GM21515 (cell line): Measurements from ENCODE around the gene USH1C.

Source experiments
- ATAC-seq: cut with Tn5 transposase; IDR thresholded peaks from one replicate; pipeline ENCODE4 v1.9.1; 2021; ENCODE audit not compliant: unreplicated experiment

Gene USH1C

DNA sequence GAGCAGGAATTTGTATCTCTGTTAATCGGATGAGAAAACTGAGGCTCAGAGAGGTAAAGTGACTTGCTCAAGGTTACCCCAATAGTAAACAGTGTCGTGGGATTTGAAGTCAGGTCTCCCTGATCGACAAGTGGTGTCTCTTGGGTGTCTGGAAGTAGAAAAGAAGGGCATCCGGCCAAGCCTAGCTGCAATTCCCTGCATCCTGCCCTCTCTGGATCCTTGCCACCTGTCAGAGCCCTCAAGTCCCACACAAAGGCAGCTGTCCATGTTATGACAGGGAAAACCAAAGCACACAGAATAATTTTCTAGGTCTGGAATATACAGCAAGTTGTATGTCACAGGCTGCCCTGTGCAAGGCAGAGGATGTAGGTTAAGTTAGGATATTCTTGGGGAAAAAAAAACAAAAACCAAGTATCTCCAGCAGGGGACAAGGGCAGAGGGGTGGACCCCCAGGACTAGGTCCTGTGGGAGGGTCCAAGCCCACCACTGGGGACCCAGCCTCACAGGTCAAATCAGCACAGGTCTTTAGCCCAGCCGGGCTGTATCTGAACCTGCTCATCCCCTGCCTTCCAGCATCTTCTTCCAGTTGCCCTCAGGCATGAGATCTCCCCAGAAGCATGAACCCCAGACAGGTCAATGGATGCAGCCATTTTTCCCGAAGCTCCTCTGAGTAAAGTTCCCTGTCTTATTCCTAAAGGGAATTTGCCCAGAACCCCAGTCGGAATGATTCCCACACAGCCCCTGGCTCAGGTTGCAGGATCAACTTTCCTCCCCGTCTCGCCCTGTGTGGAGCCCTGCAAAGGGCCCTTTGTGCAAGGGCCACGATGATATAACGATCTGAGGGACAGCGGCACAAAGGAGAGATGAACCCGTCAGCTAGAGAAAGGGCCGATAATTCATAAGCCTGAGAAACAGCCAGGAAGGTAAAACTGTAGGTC lies 15.0 kb downstream of the USH1C start:
- no peak for ATAC-seq

DNA sequence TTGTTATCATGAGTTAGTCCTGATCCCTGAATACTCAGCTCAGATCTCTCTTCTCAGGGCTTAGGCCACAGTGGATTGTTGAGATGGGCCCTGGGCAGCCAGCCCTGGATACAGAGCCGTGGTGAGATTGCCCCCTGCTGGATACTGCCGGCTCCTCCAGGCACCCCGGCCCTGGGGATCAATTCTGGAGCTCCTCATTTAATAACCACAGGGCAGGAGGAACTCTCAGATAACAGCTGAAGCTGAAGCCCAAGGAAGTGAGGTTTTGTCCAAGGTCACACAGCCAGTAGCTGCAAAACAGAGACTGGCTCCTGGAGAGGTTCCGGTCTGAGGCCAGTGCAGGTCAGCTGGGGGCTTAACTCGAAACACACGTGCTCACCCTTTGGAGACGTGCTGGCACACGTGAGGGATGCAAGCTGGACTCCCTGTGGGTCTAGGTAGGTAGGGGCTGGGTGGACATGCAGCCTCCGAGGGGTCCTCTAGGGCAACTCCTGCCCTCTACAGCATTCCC lies 16.0 kb downstream of the USH1C start:
- ATAC-seq, result peak; percentile 59

DNA sequence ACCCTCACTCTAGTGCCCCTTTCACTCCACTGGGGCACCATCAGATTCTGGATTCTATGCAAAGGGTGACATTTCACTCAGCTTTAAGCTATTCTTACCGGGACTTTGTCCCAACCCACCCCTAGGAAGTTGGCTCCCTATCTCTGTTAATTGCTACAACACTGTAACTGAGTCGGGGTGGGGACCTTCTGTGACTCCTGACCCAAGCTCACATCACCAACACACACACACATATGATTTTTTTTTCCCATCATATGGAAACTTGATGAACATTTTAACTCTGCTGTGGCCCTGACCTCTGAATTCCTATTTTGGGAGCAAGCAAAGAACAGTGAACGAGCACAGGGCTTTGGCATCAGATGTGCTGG lies 16.6 kb downstream of the USH1C start:
- no peak for ATAC-seq

DNA sequence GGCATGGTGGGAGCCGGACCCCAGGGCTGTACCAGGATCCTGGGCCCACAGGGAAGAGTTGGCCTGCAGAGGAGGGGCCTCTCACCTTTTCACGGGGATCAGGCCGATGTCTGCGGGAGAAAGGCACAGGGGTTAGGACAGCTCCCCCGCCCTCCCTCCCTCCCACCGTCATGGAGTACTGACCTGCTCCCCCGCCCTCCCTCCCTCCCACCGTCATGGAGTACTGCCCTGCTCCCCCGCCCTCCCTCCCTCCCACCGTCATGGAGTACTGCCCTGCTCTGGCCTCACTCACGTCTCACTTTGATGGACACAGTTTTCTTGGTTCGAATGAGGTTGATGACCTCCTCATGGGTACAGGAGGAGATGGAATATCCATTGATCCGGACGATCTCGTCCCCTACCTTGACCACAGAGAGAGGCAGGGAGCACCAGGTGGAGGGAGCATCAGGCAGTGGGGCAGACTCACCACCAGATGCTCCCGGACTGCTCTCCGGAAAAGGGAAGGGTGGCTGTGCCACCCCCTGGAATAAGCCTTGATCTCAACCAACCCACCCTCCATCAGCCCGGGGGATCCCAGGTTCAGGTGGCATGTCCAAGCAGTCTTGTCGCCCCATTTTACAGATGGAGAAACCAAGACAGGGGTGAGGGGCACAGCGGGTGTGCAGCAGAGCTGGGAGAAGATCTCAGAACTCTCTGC lies 17.1 kb downstream of the USH1C start:
- ATAC-seq, result no peak

DNA sequence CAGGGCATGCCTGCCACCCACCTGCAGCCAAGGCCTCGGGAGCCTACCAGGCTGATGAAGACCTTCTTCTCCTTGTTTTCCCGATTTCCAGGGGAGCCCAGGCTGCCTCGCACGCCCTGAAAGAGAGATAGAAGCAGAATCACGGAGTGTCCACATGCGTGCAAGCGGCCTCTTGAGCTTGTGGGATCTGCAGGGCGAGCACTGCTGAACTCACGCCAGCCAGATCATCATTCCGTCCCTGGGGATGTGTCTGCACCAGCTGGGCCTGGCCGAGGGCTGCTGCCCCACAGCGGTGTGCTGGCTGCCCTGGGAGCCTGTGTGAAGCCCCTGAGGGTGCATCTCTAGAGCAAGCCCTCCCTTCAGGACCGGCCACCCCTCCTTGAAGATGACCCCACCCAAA lies 17.9 kb downstream of the USH1C start:
- no peak for ATAC-seq

DNA sequence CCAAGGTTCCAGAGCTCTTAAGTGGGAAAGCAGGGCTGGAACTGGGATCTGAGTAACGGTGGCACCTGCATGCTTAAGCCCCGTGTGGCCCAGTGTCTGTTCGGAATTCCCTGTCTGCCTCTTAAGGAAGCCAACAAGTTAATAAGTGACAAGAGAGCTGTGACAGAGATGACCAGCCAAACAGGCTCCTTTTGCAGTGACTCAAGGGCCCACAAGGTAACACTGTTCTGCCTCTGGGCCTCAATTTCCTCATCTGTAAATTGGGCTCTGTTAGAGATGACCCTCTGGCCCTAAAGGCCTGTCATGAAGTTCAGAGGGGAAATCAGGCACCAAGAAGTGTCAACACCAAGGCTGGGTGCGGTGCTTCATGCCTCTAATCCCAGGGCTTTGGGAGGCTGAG lies 18.6 kb downstream of the USH1C start:
- ATAC-seq, result no peak

DNA sequence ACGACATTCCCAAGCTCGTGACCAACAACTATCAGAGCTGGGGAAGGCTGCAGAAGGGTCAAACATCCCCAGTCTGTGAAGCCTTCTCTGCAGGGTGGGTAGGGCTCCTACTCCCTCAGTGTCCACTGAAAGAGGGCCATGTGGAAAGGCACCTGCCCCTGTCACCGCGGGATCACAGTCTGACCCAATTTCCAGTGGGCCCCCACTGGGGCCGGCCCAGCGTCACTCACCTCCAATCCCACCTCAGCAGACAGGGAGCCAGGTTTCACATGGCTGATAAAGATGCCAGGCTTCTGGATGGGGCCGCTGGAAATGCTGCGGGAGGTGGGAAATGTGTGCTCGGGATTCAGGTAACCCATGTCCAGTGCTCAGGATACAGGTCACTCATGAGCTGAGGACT lies 20.0 kb downstream of the USH1C start:
- no peak for ATAC-seq

DNA sequence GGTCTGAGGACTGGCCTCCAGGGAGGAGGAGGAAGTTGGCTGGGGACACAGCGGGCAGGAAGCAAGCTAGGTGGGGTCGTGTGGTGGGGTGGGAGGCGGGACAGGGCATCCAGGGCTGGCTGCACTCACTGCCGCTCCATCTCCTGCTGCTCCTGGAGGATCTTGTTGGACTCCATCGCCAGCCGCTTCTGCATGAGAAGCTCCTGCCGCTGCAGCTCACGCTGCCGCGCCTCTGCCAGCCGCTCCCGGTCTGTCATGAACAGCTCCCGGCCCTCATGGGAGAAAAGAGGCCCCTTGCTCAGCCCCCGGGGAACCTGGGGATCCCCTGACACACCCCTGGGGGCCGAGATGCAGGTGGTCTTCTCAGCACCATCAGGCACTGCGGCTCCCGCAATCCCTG lies 21.6 kb downstream of the USH1C start:
- ATAC-seq, result no peak

DNA sequence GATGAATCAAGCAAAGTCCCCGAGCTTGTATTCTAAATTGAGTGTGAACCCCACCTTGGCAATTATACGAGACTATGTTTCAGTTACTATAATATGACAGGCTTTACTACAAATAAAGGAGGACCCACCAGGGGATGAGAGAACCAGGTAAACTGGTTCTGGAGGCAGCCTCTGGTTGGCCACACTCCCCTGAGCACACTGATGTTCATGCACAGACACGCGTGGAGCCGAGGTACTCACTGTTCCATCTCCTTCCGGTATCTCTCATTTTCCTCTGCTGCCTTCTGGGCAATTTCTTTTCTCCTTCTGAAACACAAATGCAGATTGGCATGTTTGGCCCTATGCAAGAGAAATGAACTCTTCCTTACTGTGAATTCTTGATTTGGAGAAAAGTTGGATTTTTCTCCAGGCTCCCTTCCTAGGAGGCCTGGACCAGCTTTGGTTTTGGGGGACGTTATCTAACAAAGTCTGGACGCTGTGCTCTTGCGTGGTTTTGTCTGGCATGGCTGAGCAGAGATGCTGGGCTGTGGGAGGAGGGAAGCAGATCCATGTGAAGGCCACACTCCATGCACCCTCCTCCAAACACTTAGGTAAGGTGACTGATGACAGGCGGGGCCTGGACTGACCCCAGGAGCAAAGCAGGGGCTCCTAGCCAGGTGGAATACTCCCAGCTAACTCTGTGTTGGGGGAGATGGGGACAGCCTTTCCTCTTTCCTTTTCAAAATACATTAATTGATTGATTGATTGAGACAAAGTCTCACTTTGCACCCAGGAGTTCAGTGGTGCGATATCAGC lies 22.9 kb downstream of the USH1C start:
- no peak for ATAC-seq

DNA sequence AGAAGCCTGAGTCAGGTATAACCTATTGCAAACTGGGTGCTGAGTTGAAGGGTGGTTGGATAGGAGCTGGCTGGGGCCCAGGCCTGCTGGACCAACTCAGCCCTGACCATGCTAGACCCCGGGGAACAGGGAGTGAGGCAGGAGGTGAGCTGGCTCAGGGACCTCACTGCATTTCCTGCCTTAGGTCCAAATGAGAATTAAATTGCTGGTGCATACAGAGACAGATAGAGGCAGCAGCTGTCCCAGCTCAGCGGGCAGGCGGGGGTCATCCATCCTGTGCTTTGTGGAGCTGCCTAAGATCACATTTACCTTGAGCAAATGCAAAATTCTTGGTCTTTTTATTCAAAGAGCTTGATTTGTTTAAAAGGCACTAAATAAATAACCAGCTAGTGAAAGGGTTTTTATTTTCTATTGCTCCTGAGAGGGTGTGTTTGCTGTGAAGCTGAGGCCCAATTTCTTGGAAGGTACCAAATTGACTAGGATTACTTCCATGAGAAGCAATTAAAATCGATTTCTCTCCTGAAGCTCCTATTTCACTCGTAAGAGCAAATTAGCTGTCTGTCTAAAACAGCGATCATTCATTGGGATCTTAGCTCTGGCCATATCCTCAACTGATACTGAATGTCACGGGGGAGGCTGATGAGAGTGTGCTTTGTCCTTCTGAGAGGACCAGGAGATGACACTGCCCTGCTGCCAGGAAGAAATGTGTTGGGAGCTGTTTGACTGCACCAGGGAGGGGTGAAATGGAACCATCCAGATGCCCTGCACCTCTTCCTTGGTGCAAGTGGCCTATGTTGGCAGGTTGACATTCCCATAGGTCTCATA lies 24.9 kb downstream of the USH1C start:
- no peak for ATAC-seq

DNA sequence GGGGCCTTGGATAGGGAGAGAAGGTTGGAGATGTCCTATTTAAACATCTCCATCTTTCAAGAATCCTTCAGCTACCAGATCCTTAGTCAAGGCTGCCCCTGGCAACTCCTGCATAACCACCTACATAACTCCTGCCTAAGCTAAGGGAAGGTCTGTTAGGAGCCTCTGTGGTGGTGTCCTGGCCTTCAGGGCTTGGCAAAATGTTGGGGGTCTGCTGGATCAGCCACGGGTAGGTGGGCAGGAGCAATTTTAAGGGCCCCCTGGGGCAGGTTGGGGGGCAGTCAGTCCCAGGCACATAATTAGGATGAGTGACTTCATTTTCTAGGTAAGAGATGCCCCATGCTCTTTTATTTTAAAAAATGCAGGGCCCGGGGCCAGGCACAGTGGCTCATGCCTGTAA lies 25.9 kb downstream of the USH1C start:
- no peak for ATAC-seq

DNA sequence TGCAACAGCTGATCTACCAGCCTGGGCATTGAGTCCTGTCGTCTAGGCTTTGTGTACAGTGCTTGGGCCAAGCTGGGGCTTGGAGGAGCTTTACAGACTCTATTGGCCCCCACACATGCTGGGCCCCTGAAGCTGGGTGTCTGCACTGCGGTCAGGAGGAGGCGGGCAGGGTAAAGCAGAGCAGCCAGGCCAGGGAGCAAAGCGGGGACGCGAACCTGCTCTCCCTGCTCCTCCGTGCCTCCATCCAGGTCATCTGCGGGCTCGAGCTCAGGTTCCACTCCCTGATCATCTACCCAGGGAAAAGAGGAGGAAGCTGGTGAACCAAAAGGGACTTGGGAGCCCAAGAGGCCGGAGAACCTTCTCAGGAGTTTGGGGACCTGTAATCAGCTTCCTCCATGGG lies 27.0 kb downstream of the USH1C start:
- no peak for ATAC-seq

DNA sequence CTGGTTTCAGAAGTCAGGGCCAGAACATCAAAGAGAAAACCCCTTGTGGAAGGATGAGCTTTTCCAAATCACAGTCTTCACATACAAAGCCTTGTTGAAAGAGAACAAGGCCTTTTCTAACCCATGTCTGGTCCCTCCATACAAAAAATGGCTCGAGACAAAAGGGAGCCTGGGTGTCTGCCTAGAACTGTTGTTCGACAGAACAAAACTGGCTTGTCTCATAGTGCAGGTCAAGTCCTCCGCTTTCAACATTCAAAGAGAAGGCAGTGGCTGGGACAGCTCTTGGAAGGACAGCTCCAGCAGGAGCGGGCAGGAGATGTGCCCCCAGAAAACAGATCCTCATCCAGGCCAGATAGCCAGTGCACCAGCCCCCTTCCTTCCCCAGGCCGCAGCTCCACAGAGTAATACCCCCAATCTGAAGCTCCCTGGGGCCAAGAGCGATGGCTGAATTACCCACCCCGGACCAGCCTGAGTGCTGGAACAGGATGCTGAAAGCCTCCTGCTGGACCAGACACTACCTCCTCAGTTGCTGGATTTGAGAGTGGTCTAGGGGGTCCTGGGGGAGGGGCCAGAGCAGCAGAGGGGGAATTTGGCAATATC lies 27.6 kb downstream of the USH1C start:
- no peak for ATAC-seq

DNA sequence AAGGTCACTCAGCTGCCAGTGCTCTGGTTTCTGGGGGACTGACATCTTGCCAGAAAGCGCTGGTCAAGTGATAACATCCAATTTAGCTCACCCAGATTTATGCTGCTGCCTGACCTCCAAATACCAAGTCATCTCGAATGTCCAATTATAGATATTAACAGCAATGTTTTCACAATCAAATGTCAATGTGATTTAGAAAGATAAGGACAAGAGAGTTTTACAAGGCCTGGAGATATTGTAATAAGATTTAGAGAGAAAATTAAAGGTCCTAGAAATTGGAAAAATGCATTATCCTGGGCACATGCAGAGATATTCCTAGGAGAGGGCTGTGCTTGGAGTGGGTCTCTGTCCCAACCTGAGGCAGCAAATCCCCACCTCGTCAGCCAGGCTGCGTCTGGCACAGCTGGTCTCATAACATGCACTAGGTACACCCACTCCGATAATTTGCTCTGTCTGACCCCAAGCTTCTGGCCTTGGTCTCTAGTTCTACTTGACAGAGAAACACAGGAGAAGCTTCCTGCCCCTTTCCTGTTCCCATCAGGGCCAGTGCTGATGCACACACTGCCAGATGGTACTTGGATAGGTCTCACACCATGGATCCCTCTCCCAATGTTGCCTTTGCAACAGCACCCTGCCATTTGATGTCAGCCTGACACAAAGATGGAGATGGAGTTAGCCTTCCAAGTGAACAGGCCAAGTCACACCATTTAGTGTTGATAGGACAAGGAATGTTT lies 28.6 kb downstream of the USH1C start:
- ATAC-seq, result no peak

DNA sequence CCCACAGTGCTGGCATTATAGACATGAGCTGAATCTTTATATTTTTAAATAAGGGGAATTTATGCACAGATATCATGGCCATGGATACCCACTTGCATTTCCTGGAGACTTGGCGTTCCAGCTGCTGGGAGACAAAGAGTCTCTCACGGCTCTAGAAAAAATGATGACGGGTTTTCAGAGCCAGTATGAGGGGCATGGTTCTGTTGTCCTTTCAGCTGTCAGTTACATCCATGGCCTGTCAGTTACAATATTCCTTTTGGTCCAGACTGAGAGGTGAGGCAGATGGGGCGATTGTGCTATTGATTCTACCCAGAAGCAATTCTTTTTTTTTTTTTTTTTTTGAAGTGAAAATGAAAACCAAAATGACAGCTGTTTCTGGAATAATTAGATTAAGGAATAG lies 29.7 kb downstream of the USH1C start:
- ATAC-seq, result no peak

DNA sequence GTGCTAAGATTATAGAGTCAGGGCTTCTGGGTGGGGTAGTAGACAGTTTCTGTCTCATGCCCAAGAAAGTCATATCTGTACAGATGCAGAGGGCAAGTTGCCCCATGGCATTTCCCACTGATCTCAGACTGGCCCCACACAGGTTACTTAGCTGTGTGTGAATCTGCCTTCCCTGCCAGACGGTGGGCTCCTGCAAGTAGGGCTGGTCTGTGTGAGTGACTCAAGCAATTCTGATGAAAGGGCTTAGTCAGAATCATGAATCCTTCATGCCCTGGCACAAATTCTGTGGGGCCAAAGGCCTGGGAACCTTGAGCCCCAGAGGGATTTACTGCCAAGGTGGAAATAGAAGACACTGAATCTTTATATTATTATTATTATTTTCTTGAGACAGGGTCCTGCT lies 30.4 kb downstream of the USH1C start:
- no peak for ATAC-seq

DNA sequence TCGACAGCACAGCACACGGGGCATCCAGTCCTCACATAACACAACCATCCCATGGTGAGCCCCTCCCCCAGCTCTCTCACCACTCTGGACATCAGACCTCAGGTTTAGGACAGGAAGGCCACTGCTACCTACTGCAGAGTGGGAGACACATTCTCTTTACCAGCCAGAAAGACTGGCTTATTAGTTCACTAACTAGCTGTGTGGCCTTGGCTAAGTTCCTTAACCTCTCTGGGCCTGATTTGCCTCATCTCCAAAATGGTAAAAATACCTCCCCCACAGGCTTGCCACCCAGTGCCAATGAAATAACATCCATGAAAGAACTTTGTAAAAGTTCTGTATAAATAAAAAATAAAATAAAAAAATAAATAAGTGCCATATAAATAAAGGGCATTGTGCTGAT lies 32.1 kb downstream of the USH1C start:
- no peak for ATAC-seq

DNA sequence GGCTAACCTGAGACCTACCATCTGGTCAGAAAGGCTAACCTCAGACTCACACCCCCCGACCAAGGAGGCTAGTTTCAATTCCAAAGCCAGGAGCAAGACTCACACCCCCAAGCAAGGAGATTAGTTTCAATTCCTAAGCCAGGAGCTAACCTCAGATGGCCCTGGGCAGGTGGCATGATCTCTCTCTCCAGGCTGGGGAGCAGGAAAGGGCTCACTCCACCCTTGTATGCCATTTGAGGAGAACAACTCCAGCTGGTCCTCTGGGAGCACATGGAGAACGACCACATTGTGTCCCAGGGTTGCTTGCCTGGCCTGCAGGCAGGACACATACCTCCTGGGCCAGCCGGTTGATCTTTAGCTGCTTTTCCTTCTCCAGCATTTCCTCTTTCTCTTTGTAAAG lies 32.6 kb downstream of the USH1C start:
- no peak for ATAC-seq

DNA sequence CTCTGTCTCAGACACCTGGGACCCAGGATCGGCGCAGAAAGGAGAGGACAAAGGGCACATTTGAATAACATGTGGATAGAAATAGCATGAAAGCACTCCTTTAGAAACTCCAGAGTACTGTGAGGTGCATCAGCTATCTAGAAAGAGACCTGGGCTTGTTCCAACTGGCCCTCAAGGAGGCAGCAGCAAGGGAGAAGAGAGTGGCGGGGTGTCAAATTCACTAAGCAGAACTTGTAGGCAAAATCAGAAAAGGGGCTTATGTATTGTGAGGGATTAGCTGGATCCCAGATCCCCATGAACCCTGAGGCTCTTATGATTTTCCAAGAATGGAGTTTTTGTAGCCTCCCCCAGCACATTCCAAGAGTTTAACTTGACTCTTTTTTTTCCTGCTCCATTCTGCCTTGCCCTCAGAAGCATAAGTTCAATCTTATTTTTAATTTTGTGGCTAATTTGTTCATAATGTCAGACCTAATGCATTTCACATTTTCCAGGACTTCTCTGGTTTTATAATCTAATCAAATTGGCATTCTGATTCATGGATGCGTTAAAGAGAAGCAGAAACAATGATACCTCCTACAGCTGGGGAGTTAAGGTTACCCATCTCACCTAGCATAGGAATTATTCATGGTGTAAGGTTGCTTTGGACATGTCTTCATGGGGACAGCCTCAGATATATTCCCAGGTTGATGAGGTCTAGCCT lies 33.6 kb downstream of the USH1C start:
- ATAC-seq, result no peak
